Amniotic epithelial cell (primary cell): Measurements from ENCODE around the gene UBR3.
A peak's percentile ranks its signal among the peaks of the same experiment; 100 is the strongest.
"Not testable (repeated sequence)": the region's sequence is repeated elsewhere in the genome, so short reads cannot be mapped to it uniquely, and the experiment has no call there.

Source experiments
- DNase-seq: peaks from one replicate; pipeline ENCODE4 v3.0.0-alpha.2; 2010; ENCODE audit warnings: low read depth

Gene UBR3

GRCh38 chr2:169824373-169825333, 2.6 kb upstream of the UBR3 start, which contains the start of gene METTL5:
Gene METTL5 (minus strand): TSS chr2:169824905. CDS start chr2:169824597, 308 bp downstream.
- DNase-seq = peak; percentile 64

- peak; percentile 40 for DNase-seq
Measured at GRCh38 chr2:169828141-169828811, 1.0 kb downstream of the UBR3 start.

- no peak for DNase-seq
Measured at GRCh38 chr2:169834401-169834800, 7.1 kb downstream of the UBR3 start.

- no peak for DNase-seq
Measured at GRCh38 chr2:169838743-169839489, 11.7 kb downstream of the UBR3 start.

- peak; percentile 54 for DNase-seq
Measured at GRCh38 chr2:169839954-169840746, 12.9 kb downstream of the UBR3 start.

GRCh38 chr2:169840747-169841142, 13.5 kb downstream of the UBR3 start:
- DNase-seq = no peak

- DNase-seq = not testable (repeated sequence)
Measured at GRCh38 chr2:169841625-169842024, 14.4 kb downstream of the UBR3 start.

- DNase-seq = no peak
Measured at GRCh38 chr2:169845016-169845415, 17.8 kb downstream of the UBR3 start.

GRCh38 chr2:169848959-169849693, 21.9 kb downstream of the UBR3 start:
- not testable (repeated sequence) for DNase-seq

GRCh38 chr2:169849710-169850109, 22.5 kb downstream of the UBR3 start:
- DNase-seq = no peak

- DNase-seq = no peak
Measured at GRCh38 chr2:169853041-169853668, 25.9 kb downstream of the UBR3 start.

GRCh38 chr2:169855281-169856258, 28.3 kb downstream of the UBR3 start:
- DNase-seq = not testable (repeated sequence)

GRCh38 chr2:169859423-169859822, 32.2 kb downstream of the UBR3 start:
- no peak for DNase-seq

- no peak for DNase-seq
Measured at GRCh38 chr2:169860149-169860548, 32.9 kb downstream of the UBR3 start.

- peak; percentile 25 for DNase-seq
Measured at GRCh38 chr2:169862816-169863215, 35.6 kb downstream of the UBR3 start.

GRCh38 chr2:169865492-169865891, 38.2 kb downstream of the UBR3 start:
- DNase-seq = no peak

GRCh38 chr2:169866230-169866629, 39.0 kb downstream of the UBR3 start:
- DNase-seq = not testable (repeated sequence)

- no peak for DNase-seq
Measured at GRCh38 chr2:169867579-169867978, 40.3 kb downstream of the UBR3 start.

- DNase-seq = no peak
Measured at GRCh38 chr2:169868951-169869350, 41.7 kb downstream of the UBR3 start.
